Fibroblast of the conjunctiva (primary cell): ENCODE data around the gene EMSY.

Experiments
- DNase-seq: peaks from one replicate; pipeline ENCODE4 v3.0.0-alpha.2; 2010; ENCODE audit warnings: low read depth

EMSY gene

DNA sequence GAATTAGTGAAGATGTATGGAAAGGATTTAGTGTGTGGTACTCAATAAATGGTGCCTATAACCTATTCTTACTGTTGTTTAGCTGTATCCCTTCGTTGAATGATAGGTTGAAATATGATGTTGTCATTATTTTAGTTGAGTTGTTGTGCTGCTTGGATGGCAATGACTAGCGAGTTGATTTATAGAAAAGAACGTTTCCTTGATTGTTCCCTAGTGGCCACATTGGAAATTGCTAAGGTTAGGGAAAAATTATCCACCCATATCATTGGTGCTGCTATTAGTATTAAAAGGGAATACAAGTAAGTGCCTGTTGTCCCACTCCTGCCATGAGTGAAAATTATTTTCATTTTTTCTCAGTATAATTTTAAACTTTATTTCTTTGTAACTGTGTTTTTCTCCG lies 14.5 kb downstream of the EMSY start:
- no peak for DNase-seq

DNA sequence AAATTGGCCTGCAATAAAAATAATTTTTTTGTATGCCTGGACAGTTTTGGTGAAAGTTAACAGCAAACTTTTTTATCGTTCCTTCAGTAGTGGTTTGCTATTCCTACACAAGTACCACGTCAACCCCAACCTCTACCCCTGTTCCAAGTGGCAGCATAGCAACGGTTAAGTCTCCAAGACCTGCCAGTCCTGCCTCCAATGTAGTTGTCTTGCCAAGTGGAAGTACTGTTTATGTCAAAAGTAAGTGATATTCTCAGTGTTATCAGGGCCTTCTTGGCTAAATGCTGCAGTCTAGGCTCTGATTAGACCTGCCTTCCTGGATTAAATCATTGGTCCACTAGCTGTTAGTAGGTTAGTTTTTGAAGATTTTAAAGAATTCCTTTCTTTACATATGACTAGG lies 15.0 kb downstream of the EMSY start:
- no peak for DNase-seq

DNA sequence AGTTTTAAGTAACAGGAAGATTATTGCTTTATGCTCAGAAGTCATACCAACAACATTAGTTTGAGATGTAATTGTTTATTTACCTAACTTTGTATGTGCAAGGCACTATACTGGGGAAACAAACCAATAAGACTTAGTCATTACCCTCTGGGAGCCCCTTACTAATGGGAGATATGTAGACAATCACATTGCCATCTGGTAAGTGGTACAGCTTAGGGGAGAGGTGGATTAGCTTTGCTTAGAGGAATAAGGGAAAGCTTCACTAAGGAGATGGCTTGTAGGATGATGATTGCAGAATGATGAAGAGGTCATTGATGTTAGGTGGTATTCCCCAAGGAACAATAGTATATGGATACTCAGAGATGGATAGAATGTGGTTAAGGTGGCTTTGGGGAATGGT lies 17.5 kb downstream of the EMSY start:
- DNase-seq: no peak

DNA sequence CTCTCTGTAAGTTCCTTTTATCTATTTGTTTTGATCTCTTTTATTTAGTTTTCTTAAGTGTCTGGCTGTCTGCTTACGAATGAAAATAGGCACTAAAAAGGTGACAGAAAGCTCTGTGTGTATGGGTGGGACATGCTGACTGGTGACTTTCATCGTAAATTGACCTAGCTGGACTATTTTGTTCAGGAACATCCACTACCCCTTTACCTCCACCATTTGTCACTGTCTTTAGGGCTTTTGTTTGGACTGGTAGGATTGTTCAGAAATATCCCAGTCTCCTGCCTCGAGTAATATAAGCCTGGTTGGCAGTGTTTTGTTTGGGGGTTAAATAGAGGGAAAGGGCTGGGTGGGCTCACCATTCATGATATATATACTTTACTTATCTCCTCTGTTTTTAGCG lies 20.9 kb downstream of the EMSY start:
- DNase-seq: no peak

DNA sequence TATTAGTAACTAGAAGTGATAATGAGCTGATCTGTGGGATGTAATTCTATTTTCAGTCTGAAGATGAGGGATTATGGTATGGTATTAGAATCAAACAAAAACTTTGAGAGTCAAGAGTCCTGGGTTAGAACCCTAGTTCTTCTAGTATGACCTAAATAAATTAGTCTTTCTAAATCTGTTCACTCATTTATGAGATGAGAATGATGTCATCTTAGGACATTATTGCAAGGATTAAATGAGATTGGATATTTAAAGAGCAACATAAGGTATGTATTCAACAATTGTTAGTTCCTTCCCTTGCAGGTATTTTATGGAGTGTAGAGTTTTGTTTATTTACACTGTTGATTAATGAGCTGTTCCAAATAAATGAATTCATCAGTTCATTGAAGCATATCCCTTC lies 21.8 kb downstream of the EMSY start:
- no peak for DNase-seq

DNA sequence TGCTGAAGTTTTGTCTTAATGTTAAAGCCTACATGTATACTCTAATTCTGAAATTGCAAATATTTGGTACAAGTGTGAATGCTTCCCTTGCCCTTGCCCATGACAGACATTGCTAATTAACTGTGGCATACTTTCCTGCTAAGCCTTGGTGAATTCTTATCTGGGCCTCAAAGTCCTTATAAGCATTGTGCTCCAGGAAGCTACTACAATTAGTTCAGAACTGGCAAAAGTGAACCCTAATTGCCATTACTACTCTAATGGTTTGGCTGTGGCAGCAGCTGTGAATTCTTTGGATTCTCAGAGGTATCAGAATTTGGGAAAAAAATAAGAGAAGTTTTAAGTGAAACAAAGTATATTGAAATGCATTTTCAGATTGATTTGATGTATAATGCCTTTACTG lies 24.3 kb downstream of the EMSY start:
- DNase-seq: no peak

DNA sequence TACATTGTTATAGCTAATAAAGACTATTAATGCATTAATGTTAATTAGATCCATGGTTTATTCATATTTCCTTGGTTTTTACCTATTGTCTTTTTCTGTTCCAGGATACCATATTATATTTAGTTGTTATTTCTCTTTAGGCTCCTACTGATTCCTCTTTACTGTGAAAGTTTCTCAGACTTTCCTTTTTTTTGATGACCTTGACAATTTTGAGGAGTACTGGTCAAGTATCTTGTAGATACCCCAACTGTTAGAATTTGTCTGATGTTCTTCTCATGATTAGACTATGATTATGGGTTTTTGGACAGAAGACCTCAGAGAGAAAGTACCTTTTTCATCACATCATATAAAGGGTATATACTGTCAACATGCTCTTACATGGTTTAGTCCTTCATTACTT lies 26.6 kb downstream of the EMSY start:
- no peak for DNase-seq

DNA sequence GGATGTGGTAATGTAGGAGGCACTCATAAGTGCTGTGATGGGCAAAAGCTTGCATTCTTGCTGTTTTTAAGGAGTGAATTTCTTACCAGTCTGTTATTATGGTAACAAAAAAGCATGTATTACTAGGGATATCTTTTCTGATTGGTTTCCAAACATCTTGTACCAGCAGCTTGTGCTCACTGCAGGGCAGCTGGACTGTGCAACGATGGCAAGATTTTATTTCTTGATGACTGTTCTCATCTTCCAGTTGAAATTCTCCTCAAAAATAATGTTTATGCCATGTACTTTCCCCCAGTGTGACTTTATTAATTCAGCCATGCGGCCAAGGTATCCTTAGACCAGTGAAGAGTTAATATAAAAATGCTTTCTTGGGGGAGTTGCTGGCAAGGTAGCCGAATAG lies 35.4 kb downstream of the EMSY start:
- no peak for DNase-seq

DNA sequence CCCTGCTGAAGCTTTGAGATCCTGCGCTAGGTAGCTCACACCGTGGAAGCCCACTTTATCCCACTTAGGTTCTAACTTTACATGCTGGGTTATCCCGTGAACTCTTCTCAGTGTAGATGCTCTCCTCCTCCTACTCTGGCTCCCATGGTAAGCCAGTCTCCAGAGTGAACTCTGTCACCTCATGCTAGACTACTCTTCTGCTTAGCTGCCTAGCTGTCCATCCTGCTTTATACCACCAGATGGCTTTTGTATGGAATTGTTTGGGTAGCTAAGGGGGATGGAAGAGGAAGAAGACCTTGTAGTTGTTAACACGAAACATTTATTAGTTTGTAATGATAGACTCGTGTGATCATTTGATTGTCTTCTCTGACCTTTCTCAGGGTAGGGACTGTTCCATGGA lies 46.8 kb downstream of the EMSY start:
- no peak for DNase-seq

DNA sequence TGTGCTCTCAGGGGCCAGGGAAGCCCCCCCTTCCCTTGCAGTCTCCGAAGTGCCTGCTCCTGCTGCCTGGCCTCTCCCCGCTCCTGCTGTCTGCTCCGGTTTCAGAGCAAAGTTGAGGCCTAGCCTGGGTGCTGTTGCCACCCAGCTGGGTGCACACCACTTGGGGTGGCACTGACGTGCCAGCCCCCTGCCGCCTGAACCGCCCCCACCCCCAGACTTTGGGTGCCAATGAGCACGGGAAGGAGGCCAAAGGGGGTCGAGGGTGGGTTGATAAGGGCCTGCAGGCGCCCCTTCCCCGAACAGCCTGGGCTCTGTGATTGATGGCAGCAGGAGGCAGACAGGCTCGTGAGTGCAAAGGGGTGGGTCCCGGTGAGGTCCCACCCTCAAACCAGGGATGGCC lies 48.2 kb downstream of the EMSY start:
- DNase-seq: no peak

DNA sequence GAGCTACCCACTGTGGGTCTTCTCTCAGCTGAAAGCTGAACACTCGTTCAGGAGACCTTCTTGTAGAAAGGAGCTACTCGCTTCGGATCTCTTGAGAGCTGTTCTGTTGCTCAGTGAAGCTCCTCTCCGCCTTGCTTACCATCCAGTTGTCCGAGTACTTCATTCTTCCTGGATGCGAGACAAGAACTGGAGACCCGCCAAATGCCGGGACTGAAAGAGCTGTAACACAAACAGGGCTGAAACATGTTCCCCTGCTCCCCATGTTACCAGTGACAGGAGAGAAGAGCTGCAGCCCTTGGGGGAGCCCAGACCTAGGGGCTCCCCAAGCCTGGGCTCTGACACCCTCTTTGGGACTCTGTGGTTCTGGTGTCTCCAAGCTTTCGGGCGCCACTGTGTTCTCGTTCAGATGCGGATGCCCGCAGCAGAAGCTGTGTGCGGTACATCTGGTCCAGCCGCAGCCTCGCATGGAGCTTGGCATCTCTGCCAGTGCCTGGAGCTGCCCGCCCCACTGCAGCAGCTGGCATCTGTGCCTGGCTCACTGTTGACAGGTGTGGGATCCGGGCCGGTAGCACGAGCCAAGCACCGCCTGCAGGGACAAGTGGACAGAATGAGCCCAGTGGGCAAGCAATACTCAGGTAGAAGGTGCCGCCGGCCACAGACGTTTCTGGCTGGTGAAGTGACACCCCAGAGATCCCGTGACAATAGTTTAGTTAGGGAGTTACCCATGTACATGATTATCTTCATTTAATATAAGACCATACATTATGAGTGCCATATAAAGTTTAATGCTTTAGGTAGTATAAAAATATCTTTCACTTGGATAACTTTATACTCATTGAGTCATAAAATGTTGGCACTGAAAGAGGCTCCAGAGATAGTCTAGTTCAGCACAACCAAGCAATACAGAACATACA lies 49.1 kb downstream of the EMSY start:
- no peak for DNase-seq

DNA sequence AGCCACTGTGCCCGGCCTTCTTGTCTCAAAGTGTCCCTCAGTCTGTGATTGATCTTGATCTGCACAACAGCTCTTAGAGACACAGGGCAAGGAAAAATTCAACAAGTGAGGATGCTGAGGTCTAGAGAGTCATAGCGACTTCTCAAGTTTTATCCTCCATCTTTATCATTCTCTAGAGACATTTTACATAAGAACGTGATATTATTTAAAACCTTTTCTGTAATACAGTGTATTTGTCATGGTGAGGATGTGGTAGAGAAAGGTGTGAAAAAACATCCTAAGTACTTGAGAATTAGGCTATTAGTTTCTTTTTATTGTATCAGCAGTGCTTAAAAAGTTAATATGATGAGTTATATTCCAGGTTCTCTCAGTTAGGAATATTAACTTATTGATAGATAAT lies 50.2 kb downstream of the EMSY start:
- DNase-seq: no peak

DNA sequence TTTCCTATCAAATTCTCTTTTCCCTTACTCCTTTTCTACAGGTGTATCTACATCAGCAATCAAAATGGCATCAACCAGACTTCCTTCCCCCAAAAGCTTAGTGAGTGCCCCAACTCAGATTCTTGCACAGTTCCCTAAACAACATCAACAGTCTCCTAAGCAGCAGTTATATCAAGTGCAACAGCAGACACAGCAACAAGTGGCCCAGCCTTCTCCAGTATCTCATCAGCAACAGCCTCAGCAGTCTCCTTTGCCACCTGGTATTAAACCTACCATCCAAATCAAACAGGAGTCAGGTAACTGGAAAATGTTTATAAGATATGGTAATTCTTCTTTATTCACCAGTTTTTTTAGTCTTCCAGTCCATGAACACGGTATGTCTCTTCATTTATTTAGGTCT lies 51.4 kb downstream of the EMSY start:
- DNase-seq: no peak

DNA sequence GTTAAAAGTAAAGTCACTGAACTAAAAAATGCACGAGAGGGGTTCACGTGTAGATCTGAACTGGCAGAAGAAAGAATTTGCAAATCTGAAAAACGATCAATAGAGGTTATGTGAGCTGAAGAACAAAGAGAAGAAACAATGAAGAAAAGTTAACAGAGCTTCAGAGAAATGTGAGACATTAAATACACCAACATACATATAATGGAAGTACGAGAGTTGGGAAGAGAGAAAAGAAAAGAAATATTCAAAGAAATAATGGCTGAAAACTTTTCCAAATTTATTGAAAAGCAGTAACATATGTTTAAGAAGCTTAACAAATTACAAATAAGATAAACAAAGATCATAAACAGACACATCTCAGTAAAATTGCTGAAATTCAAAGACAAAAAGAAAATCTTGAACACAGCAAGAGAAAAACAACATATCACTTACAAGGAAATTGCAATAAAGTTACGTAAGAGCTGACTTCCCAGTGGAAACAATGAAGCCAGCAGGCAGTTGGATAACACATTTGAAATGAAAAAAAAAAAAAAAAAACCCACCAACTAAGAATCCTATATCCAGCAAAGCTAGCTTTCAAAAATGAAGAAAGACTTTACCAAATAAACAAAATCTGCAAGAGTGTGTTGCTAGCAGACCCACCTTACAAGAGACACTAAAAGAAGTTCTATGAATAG lies 56.8 kb downstream of the EMSY start:
- no peak for DNase-seq

DNA sequence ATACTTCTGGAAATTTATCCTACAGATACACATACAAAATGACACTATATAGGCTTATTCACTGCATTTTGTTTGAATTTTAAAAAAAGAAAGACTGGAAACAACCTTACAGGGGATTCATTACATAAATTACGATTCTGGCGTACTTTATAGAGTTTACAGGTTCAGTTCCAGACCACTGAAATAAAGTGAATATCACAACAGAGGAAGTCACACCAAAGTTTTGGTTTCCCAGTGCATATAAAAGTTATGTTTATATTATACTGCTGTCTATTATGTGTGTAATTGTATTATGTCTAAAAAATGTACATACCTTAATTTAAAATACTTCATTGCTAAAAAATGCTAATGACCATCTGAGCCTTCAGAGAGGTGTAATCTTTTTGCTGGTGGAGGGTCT lies 62.0 kb downstream of the EMSY start:
- DNase-seq: no peak

DNA sequence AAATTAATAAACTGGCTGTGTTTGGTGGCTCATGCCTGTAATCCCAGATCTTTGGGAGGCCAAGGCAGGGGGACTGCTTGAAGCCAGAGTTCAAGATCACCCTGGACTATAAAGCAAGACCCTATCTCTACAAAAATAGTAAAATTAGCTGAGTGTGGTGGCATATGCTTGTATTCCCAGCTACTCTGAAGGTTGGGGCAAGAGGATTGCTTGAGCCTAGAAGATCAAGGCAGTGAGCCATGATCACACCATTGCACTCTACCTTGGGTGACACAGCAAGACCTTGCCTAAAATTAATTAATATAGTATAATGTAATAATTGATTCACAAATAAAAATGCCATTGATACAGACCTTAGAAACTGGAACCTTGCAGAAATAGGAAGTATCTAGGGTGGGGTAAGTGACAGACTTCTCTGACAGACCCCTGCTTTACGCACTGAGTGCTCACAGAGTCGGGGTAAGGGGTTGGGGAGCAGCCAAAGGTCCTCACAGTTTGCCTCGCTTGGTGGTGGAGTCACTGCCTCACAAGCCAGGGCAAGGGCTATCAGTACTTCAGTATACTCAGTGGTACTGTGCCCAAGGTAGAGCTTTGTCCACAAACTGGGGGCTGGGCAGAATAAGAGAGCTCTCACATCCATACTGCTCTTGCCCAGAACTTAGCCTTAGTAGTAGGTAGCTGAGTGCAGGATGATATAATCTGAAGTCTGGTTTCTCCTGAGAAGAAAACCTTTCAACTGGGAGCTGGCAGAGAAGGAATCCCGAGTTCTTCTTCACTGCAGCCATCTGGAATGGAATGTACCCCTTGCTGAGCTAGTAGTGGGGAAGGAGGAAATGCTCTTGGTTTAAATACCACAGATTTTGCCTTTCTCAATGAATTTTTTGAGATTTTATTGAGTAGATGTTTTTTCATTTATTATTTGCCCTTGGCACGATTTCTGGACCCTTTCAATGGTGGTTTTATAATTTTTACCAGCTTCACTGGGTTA lies 65.5 kb downstream of the EMSY start:
- no peak for DNase-seq

DNA sequence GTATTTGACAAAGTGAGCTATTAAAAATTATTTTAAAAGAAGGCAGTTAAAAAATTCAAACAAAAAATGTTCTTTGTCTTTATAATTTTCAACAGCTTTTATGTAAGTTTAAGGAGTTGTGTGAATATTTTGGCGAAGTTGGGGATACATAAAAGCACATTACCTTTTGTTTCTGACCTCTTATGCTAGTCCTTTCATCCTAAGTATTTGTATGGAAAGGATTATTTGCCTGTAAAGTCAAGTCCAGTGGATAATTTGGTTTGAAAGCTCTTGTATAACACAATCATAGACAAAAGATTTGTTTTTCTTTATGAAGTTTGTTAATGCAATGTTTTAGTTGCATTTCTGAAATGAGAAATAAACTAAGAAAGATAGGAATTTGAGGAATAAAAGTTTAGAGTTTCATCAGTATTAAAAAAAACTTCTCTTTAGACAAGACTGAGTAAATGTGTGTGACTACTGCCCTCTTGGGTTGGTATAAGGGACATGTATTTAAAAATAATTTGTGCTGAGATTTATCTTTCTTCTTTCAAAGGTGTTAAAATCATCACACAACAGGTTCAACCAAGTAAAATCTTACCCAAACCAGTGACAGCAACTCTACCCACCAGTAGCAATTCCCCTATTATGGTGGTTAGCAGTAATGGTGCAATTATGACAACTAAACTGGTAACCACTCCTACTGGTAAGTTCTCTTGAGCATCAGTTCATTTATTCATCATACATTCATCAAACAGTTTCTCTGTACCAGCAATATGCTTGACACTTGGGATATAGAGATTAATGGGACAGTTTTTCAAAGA lies 68.2 kb downstream of the EMSY start:
- DNase-seq: peak; percentile 40

DNA sequence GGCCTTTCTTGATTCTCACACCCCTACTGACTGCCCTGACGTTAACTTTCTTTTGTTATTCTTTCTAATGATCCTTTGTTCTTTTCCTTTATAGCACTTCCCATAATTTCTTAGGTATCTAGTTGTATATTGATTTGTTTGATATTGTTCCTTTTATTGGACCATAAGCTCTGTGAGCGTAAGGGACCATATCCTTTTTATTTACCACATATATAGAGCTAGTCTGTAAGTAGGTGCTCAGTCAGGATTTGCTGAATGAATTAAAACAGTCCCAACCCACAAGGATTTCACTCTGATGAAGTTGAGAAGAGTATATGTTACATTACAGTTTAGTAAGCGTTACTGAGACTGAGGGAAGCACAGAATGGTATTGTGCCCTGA lies 68.8 kb downstream of the EMSY start:
- DNase-seq: no peak

DNA sequence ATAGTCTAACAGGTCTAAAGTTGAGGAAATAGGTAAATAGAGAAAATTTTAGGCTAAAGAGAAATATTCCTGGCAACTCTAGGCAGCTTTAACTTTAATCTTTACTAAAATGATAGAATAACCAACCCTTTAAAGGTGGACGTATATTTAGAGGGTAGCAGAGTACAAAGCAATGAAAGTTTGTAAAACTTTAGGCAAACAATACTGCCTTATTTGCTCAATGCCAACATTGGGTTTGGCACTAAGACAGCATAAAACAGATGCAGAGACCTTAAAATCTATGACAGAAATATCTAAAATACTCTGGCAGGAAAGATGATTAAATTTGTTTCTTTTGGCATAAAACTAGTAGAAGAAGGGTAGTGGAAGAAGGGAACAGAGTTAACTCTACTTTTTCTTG lies 70.7 kb downstream of the EMSY start:
- no peak for DNase-seq

DNA sequence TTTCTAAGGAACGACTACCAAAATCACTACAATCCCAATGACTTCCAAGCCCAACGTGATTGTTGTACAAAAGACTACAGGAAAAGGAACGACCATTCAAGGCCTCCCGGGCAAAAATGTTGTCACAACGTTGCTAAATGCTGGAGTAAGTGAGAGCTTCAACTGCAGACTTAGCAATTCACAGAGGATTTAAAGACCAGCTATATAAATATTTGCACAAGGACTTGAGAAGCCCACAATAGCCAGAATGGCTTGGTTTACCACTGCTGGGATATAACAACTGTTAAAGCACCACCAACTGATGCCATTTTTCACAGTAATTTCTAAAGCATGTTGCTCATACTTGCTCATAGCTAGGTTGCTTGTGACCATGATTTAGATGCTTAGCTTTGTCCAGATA lies 78.3 kb downstream of the EMSY start:
- DNase-seq: no peak

DNA sequence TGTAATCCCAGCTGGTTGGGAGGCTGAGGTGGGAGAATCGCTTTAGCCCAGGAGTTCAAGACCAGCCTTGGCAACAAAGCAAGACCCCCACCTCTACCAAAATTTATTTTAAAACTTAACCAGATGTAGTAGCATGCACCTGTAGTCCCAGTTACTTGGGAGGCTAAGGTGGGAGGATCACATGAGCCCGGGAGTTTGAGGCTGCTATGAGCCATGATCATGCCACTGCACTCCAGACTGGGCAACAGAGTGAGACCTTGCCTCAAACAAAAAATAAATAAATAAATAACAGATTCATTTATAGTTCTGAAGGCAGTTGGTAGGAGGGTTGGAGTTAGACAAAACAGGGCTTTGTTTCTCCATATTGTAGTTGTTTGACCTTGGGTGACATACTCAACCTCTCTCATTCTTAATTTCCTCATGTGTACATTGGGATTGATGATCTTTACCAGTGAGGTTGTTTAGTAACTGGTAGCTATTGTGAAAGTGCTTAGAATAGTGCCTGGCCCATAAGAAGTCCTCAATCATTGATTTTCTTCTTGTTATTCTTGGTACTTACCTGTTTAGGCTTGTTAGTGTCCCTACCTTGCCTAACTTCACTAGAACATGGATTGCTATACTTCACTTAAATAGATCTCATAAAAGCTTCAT lies 79.1 kb downstream of the EMSY start:
- DNase-seq: no peak
